HG03460 (cell line): ENCODE data around the gene ABCB6.
A peak's percentile ranks its signal among the peaks of the same experiment; 100 is the strongest.

ENCODE experiments used
- ATAC-seq: cut with Tn5 transposase; IDR thresholded peaks from one replicate; pipeline ENCODE4 v1.9.1; 2021; ENCODE audit not compliant: unreplicated experiment

Gene ABCB6

DNA sequence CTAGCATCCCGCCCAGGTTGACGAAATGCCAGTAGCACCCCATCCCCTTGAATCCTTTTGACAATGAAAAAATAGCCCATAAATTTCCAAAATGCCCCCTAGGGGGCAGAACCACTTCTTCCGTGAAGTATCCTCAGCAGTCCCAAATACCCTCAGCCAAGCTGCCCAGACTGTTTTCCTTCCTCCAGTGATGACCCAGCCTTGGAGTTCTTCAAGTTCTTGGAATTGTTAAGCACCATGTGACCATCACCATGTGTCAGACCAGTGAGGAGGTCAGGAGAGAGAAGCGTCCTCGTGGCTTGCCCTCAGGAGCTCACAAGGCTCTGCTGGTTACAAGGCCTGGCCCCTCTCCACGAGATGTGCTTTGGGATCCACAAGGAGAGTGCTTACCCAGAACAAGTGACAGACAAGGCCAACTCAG is 47.5 kb downstream of the ABCB6 start:
- no peak for ATAC-seq

DNA sequence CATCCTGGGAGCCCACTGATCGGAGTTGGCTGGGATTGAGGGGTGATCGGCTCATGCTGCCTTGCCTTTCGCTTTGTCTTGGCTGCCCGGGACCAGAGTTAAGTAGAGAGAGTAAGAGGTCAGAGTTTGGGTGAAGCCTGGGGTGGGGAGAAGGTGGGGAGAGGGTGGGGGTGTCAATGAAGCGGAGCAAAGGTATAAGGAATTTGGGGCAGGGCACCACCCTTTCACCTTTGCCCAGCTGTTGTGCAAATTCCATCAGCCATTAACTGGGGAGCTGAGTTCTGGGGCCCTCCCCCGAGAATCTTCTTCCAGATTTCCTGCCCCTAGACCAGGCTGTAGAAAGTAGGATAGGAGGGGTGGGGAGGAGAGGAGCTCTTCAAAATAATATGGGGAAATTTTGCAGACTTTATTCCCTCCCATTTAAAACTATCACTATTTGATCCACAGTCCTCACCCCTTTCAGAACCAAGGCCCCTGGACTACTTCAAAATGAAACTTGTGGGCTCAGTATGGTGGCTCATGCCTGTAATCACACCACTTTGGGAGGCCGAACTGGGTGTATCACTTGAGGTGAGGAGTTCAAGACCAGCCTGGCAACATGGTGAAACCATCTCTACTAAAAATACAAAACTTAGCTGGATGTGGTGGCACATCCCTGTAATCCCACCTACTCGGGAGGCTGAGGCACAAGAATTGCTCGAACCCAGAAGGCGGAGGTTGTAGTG is 48.7 kb downstream of the ABCB6 start, which contains the start of gene SLC23A3:
TSS of gene SLC23A3 (minus strand) at position 100 of the 725 bp plus-strand sequence. CDS start at position 55, 45 bp downstream.
- no peak for ATAC-seq

DNA sequence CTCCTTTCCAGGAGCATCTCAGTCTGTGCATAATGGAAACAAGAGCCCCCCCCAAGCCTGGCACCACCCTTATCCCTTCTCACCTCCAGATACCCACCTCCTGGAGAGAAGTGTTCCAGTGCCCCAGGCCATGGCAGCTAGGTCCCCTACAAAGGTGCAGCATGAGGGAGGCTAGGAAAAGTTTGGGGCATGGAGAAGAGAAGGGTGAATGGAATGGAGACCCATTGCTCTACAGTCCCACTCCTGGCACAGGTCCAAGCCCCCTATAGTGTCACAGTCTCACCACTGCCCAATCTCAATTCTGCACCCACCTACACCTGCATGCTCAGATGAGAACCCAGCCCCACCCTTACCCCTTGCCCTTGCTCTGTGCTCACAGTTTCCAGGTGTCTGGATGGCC is 49.8 kb downstream of the ABCB6 start:
- ATAC-seq, result no peak

DNA sequence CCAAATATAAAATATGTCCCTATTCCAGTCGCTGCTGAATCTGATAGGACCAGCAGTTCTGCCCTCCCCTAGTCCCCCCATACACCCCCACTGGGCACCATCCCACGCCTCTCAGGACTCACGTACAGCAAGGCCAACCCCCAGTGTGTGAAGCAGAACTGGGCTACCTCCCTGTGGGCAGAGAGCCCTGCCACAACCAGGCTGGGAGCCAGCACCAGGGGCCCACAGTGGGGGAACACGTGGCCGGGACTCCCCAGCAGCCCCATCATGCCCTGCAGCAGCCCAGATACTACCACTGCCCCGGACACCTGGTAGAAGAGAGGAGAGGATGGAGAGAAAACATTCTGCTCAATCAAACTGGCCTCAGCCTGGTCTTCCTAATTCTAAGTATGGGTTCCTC is 50.2 kb downstream of the ABCB6 start:
- ATAC-seq, result no peak

DNA sequence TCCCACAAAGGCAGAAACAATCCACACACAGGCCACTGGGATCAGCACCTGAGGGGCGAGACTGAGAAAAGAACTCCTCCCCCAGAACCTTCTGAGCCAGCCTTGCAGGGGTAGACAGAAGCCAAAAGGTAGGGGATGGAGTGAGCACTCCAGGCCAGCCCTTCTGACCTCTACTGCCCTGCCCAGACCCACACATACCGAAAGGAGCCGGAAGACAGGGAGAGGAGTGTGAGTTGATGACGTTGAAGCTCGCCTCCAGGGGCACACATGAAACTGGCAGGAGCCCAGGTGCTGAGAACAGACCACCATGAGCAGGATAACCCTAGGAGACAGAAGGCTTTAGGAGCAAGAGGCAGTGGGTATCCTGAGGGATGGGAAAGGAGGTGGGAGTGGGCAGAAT is 50.8 kb downstream of the ABCB6 start:
- ATAC-seq, result no peak

DNA sequence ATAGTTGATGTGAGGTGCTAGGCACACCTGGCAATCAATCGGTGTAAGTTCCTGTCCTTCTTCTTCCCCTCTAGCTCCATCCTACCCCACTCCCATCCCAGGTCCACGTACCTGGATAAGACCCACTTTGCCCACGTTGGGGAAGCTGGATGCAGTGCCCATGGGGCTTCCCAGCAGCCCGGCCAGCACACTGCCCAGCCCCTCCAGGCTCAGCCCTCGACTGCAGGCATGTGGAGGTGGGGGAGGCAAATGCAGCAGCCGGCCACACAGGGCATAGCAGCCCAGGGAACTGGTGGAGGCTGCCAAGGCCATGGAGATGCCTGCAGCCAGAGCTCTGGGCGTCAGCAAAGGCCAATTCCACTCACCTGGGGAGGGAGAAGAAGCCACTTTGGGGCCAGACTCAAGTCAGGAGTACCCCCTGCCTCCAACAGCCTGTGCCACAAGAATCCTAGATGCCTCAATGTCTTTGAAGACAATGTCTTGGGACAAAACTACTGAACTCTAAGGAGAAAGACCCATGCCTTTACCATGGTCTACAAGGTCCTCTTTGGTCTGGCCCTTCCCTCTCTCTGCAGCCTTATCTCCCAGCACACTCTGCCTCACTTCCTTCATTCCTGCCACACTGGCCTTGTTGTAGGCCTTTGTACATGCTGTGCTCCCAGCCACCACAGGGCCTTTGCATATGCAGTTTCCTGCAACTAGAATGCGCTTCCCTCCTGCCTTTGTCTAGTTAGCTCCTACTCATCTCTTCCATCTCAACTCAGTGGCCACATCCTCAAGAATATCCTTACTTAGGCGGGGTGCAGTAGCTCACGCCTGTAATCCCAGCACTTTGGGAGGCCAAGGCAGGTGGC is 53.5 kb downstream of the ABCB6 start:
- no peak for ATAC-seq

DNA sequence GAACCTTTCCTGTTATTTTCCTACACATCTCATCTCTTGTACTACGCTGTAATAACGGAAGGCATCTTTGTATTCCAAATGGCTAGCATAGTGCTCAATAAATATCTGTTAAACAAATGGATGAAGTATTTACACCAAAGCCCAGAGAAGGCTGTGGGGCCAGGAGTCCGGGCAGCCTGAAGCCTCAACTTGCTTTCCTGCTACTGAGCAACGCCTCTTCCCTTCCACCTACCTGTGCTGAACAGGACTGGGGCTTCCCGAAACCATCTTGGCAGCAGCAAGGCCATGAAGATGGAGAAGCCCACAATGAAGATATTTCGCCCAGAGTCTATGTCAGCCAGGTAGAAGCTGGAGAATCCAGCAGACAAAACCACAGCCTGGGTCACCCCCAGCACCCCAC is 55.6 kb downstream of the ABCB6 start:
- no peak for ATAC-seq

DNA sequence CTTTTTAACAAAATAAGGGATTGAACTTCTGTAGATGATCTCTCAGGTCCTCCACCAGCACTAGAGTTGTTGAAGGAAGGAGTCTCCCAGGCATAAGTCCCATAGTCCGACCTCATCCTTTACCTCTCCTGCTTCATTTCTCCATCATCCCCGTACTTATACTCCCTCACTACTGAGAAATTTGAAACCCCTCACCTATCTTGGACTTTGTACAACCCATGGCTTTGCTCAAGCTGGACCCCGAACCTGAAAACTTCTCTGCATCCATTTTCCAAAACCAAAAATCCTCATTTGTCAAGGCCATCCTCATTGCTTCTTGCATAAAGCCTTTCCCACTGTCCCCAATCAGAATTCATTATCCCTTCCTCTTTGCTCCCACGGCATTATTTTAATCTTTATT is 57.7 kb downstream of the ABCB6 start:
- ATAC-seq, result no peak

DNA sequence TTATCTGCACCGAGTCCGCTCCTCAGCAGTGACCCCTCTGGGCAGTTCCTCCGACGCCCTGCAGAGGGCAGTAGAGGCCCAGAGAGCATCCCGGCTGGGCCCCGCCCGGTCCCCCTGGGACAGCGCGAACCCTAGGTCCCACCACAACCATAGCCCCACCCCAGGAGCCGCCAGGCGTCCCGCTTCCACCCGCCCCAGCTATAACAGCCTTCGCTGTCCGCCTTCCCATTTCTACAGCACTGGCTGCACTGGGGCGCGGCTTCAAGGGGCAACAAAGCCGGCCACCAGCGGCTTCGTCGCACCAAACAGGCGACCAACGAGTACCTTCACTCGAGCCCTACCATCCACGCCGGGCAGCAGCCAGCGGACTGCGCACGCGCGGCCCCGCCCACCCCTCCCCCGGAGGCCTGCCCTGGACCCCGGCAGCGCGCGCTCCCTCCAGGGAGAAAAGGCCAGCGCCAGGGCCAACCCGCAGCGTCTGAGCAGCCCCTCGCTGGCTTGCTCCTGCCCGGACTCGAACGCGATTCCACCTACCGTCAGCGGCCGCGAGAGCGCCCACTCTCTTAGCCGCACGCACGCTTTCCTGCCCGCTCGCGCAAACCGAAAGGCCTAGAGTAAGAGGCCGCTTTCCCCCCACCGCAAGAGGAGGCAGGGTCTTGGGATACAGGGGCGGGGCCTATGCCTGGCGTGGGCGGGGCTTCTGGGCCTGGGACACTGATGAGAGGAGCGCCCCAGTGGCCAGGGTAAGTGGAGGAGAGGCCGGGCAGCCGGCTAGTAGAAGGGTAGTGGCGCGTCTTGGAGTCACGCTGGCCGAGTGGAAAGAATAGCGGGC is 58.4 kb downstream of the ABCB6 start, which contains the start of gene NHEJ1:
TSS of gene NHEJ1 (minus strand) at position 630 of the 832 bp plus-strand sequence. CDS start 2,453 bp downstream, outside the sequence.
- ATAC-seq, result peak; percentile 87
